HepG2 (cell line): ENCODE data around the gene ARHGEF4.

Experiments
- EED ChIP-seq: sonication (generic); formaldehyde crosslinking; IDR thresholded peaks from 2 replicates; pipeline ENCODE4 v1.5.0; 2020; ENCODE audit warnings: mild to moderate bottlenecking, missing genetic modification reagents
- FOSL2 ChIP-seq: sonication (generic); formaldehyde crosslinking; IDR thresholded peaks from 2 replicates; pipeline ENCODE4 v1.4.0; 2020; ENCODE audit warnings: missing genetic modification reagents
- MAFF ChIP-seq: IDR thresholded peaks from 2 replicates; pipeline ENCODE4 v1.6.1; 2011; ENCODE audit warnings: low read depth, low read length, improper control_type of control experiment
- MYNN ChIP-seq: sonication (generic); formaldehyde crosslinking; IDR thresholded peaks from 2 replicates; pipeline ENCODE4 v1.4.0; 2020; ENCODE audit warnings: mild to moderate bottlenecking, low read depth, missing genetic modification reagents
- POLR2A ChIP-seq, 2 experiments: IDR thresholded peaks; 2 replicates each; pipeline ENCODE4 v1.6.1; 2011; ENCODE audit warnings: low read depth in 2 of 2, low read length in 2 of 2, mild to moderate bottlenecking in 1 of 2, moderate library complexity in 1 of 2; ENCODE audit not compliant: insufficient read depth in 1 of 2
- POLR2AphosphoS2 ChIP-seq: IDR thresholded peaks from 2 replicates; pipeline ENCODE4 v1.6.1; 2011; ENCODE audit warnings: low read depth, low read length, improper control_type of control experiment
- ZZZ3 ChIP-seq: sonication (generic); formaldehyde crosslinking; IDR thresholded peaks from 2 replicates; pipeline ENCODE4 v1.4.0; 2020; ENCODE audit warnings: missing genetic modification reagents, mild to moderate bottlenecking, borderline replicate concordance
- TF ChIP-seq, protein P1 (sequence below): sonication (generic); formaldehyde crosslinking; IDR thresholded peaks from 2 replicates; pipeline ENCODE4 v1.4.0; 2020; ENCODE audit warnings: missing genetic modification reagents
- TF ChIP-seq, protein P2 (sequence below): sonication (generic); formaldehyde crosslinking; IDR thresholded peaks from 2 replicates; pipeline ENCODE4 v1.5.0; 2020; ENCODE audit warnings: mild to moderate bottlenecking, missing genetic modification reagents, moderate library complexity

DNA sequence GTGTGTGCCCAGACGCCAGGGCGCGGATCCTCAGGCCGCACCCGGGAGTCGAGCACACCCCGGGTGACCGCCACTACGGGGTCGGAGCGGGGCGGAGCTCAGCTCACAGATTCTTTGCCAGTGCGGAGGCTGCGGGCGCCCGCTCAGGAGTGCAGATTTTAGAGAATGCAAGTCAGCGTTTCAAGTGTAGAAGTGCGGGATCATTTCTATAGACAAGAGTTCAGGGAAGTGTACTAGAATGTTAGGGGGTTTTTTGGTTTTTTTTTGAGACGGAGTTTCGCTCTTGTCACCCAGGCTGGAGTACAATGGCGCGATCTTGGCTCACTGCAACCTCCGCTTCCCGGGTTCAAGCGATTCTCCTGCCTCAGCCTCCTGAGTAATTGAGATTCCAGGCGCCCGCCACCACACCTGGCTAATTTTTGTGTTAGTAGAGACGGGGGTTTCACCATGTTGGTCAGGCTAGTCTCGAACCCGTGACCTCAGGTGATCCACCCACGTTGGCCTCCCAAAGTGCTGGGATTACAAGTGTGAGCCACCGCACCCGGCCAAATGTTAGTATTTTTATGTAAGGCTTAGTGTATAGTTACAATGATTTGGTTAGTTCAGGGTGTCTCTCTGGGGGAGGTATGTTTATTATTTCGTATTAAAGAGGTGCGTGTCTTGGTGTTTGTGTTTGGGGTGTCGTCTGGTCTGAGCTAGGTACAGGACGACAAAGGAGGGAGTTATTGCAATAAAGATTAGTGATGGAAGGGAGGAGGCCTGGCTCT is 257.2 kb downstream of the ARHGEF4 start:
- TF ChIP-seq EED (CRISPR knock-in tag) (no peak), POLR2A (IDR thresholded peaks at IDR 0.05; ENCODE audit: insufficient read depth in 1 of 2, low read depth in 2 of 2, low read length in 2 of 2) (no peak), MAFF (peak; percentile 43; the same call in 1 of the 2 replicates), POLR2AphosphoS2 (no peak), MYNN (no peak), FOSL2 (peak; percentile 36; the same call in 1 of the 2 replicates), ZZZ3 (CRISPR knock-in tag) (no peak)
- TF ChIP-seq, protein P1, sequence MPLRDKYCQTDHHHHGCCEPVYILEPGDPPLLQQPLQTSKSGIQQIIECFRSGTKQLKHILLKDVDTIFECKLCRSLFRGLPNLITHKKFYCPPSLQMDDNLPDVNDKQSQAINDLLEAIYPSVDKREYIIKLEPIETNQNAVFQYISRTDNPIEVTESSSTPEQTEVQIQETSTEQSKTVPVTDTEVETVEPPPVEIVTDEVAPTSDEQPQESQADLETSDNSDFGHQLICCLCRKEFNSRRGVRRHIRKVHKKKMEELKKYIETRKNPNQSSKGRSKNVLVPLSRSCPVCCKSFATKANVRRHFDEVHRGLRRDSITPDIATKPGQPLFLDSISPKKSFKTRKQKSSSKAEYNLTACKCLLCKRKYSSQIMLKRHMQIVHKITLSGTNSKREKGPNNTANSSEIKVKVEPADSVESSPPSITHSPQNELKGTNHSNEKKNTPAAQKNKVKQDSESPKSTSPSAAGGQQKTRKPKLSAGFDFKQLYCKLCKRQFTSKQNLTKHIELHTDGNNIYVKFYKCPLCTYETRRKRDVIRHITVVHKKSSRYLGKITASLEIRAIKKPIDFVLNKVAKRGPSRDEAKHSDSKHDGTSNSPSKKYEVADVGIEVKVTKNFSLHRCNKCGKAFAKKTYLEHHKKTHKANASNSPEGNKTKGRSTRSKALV (CRISPR knock-in tag): no peak
- TF ChIP-seq, protein P2, sequence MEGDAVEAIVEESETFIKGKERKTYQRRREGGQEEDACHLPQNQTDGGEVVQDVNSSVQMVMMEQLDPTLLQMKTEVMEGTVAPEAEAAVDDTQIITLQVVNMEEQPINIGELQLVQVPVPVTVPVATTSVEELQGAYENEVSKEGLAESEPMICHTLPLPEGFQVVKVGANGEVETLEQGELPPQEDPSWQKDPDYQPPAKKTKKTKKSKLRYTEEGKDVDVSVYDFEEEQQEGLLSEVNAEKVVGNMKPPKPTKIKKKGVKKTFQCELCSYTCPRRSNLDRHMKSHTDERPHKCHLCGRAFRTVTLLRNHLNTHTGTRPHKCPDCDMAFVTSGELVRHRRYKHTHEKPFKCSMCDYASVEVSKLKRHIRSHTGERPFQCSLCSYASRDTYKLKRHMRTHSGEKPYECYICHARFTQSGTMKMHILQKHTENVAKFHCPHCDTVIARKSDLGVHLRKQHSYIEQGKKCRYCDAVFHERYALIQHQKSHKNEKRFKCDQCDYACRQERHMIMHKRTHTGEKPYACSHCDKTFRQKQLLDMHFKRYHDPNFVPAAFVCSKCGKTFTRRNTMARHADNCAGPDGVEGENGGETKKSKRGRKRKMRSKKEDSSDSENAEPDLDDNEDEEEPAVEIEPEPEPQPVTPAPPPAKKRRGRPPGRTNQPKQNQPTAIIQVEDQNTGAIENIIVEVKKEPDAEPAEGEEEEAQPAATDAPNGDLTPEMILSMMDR: no peak
